Loucy (cell line): ENCODE data around the gene SNRNP48.

Source experiments
- H2AFZ ChIP-seq: fragments of 200-600 bp; sonication (generic); 2 replicates; pipeline ENCODE4 v1.6.0; 2016; ENCODE audit warnings: antibody characterized with exemption, mild to moderate bottlenecking, low read length, moderate library complexity
- H3F3A ChIP-seq: fragments of 200-600 bp; 2 replicates; pipeline ENCODE4 v1.6.0; 2016; ENCODE audit warnings: antibody characterized with exemption, low read depth, mild to moderate bottlenecking
- H3K27me3 ChIP-seq: fragments of 200-600 bp; sonication (generic); 2 replicates; pipeline ENCODE4 v1.6.1; 2014; ENCODE audit warnings: low read length, mild to moderate bottlenecking; ENCODE audit not compliant: insufficient read depth, poor library complexity, severe bottlenecking
- H3K36me3 ChIP-seq: fragments of 200-600 bp; sonication (generic); 2 replicates; pipeline ENCODE4 v1.6.1; 2016; ENCODE audit warnings: low read length; ENCODE audit not compliant: insufficient read depth
- H3K4me1 ChIP-seq: fragments of 200-600 bp; sonication (generic); 2 replicates; pipeline ENCODE4 v1.5.1; 2014; ENCODE audit warnings: low read length, mild to moderate bottlenecking; ENCODE audit not compliant: insufficient read depth, poor library complexity, severe bottlenecking
- H3K4me2 ChIP-seq: fragments of 200-600 bp; sonication (generic); 2 replicates; pipeline ENCODE4 v1.6.0; 2014; ENCODE audit warnings: antibody characterized with exemption, low read length, low read depth, mild to moderate bottlenecking; ENCODE audit not compliant: poor library complexity, severe bottlenecking
- H3K4me3 ChIP-seq: fragments of 200-600 bp; sonication (generic); 2 replicates; pipeline ENCODE4 v1.5.1; 2014; ENCODE audit warnings: low read length, mild to moderate bottlenecking, mixed read lengths; ENCODE audit not compliant: poor library complexity, severe bottlenecking
- H3K79me2 ChIP-seq: fragments of 200-600 bp; sonication (generic); 2 replicates; pipeline ENCODE4 v1.6.1; 2014; ENCODE audit warnings: low read length; ENCODE audit not compliant: insufficient read depth
- H3K9ac ChIP-seq: fragments of 200-600 bp; sonication (generic); 2 replicates; pipeline ENCODE4 v1.6.0; 2014; ENCODE audit warnings: mild to moderate bottlenecking, low read depth, low read length, moderate library complexity; ENCODE audit not compliant: poor library complexity, severe bottlenecking
- H3K9me2 ChIP-seq: fragments of 200-600 bp; sonication (generic); replicated peaks from 2 replicates; pipeline ENCODE4 v1.6.1; 2016; ENCODE audit warnings: low read depth, low read length, mixed read lengths
- H3K9me3 ChIP-seq: fragments of 200-600 bp; sonication (generic); 2 replicates; pipeline ENCODE4 v1.6.1; 2014; ENCODE audit warnings: mild to moderate bottlenecking, antibody characterized with exemption, low read length, low read depth; ENCODE audit not compliant: insufficient read depth
- H4K20me1 ChIP-seq: fragments of 200-600 bp; sonication (generic); 2 replicates; pipeline ENCODE4 v1.6.0; 2014; ENCODE audit warnings: antibody characterized with exemption, low read length, mild to moderate bottlenecking; ENCODE audit not compliant: insufficient read depth, poor library complexity, severe bottlenecking
- CTCF ChIP-seq: fragments of 200-600 bp; sonication (generic); conservative IDR thresholded peaks from 2 replicates; pipeline ENCODE4 v1.5.1; 2014; ENCODE audit warnings: mild to moderate bottlenecking, antibody characterized with exemption, low read length
- EZH2phosphoT487 ChIP-seq: fragments of 200-600 bp; IDR thresholded peaks from 2 replicates; pipeline ENCODE4 v1.6.1; 2018; ENCODE audit warnings: antibody characterized with exemption, mild to moderate bottlenecking, moderate library complexity, borderline replicate concordance

The SNRNP48 gene

DNA sequence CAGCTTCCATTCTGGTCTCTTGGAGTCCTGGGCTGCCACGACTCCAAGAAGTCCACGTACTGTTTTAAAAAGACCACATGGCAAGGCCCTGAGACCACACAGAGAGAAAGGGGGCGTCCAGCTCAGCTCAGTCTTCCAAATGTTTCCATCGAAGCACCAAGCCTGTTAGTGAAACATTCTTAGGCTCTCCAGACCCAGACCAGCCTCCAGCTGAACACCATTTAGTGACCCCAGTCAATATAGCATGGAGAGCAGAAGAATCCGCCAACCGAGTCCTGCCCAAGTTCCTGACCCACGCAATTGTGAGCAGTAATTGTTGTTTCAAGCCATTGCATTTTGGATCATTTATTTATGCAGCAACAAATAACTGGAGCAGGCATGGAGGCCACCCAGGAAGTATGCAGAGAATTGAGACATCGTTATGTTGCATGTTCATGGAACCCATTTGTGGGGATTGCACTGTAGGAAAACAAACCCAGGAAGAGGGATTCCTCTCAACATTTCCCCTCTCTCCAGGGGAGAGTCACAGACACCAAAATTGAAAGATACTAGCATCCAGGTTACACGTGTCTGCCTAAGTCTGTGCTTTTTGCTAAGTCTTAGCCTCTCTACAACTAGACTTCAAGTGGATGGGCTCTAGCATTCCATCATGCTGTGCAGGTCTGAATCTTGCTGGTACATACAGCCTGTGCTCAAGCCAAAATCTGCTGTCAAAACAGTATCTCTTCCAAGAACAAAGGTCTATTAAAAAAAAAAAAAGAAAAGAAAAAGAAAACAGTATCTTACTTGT is 42.7 kb downstream of the SNRNP48 start:
- Histone ChIP-seq H3K4me3 (no peak overlapping the region), H4K20me1 (no peaks in the 10 kb centered on the region), H3K27me3 (no peaks in the 10 kb centered on the region), H3K9me3 (no peaks in the 10 kb centered on the region), H3K9me2 (no peaks in the 10 kb centered on the region; the same call in 1 of the 2 replicates), H3K4me2 (no peak overlapping the region), H3K9ac (no peak overlapping the region), H3K4me1 (no peaks in the 10 kb centered on the region), H2AFZ (no peak overlapping the region), H3F3A (no peaks in the 10 kb centered on the region), H3K79me2 (no peaks in the 10 kb centered on the region), H3K36me3 (no peaks in the 10 kb centered on the region)
- TF ChIP-seq EZH2phosphoT487: no peak
- no peak for TF ChIP-seq CTCF

DNA sequence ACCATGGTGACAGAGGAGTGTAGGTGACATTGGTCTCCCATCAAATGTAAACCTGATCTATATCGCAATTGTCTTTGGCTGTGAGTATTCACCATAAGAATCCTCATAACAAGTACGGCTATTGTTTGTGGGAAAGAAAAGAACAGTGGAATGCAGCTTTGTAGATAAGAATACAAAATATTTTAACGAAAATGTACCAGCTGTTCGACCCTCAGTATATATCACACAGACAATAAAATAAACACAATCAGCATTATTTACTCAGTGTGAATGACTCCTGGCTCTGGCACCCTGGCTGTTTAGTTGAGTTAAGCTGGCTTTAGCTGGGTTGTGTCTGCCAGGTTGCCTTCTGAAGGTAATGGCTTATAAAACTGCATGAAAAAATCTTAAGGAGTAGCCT is 43.4 kb downstream of the SNRNP48 start:
- H3K4me1 ChIP-seq: no peaks in the 10 kb centered on the region
- no peaks in the 10 kb centered on the region for H3K27me3 ChIP-seq
- no peaks in the 10 kb centered on the region for H4K20me1 ChIP-seq
- H3K9me3 ChIP-seq: no peaks in the 10 kb centered on the region
- H3F3A ChIP-seq: no peaks in the 10 kb centered on the region
- no peaks in the 10 kb centered on the region for H3K79me2 ChIP-seq
- no peak overlapping the region for H3K4me2 ChIP-seq
- no peak overlapping the region for H3K9ac ChIP-seq
- H3K9me2 ChIP-seq: no peaks in the 10 kb centered on the region; the same call in 1 of the 2 replicates
- no peaks in the 10 kb centered on the region for H3K36me3 ChIP-seq
- TF ChIP-seq EZH2phosphoT487 (no peak), CTCF (no peak)
- no peak overlapping the region for H2AFZ ChIP-seq
- no peak overlapping the region for H3K4me3 ChIP-seq

DNA sequence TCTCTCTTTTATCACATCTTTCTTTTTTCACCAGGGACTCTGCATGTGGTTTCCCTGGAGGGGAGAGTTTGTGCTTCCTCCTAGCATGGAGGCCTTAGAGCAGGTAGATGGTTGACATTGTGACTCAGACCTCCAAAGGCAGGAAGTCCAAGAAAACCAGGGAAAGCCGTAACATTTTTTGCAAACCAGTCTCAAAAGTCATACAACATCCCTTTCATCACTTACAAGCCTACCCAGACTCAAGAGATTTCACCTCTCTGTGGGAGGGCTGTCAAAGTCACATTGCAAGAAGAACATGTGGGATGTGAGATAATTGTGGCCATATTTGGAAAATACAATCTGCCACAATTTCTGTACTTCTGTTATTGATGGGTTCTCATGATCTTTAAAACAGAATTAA is 46.2 kb downstream of the SNRNP48 start:
- H3F3A ChIP-seq: no peaks in the 10 kb centered on the region
- no peaks in the 10 kb centered on the region for H4K20me1 ChIP-seq
- no peak overlapping the region for H2AFZ ChIP-seq
- no peaks in the 10 kb centered on the region for H3K27me3 ChIP-seq
- H3K9me2 ChIP-seq: no peaks in the 10 kb centered on the region; the same call in 1 of the 2 replicates
- H3K79me2 ChIP-seq: no peaks in the 10 kb centered on the region
- H3K4me1 ChIP-seq: no peaks in the 10 kb centered on the region
- H3K4me3 ChIP-seq: no peak overlapping the region
- no peaks in the 10 kb centered on the region for H3K9me3 ChIP-seq
- H3K9ac ChIP-seq: no peak overlapping the region
- H3K4me2 ChIP-seq: no peak overlapping the region
- no peaks in the 10 kb centered on the region for H3K36me3 ChIP-seq
- TF ChIP-seq CTCF: no peak
- TF ChIP-seq EZH2phosphoT487: no peak
